Stimulated activated memory B cell treated with anti-CD40 and anti-IgM and Interleukin-4, amounts not matched to agents 10 μg/mL and 1 μg/mL and 100 μg/mL, for 72 hours (primary cell): ENCODE measurements around the gene GLIPR1L2.
A peak's percentile ranks its signal among the peaks of the same experiment; 100 is the strongest.
"Not testable (repeated sequence)": the region's sequence is repeated elsewhere in the genome, so short reads cannot be mapped to it uniquely, and the experiment has no call there.

Experiments used
- ATAC-seq: fragments of 150-1000 bp; cut with Tn5 transposase; 2 replicates; pipeline ENCODE4 v1.10.0; 2021
- H3K27ac Mint-ChIP-seq: one replicate; pipeline ENCODE4 v1.8.0; 2022; ENCODE audit warnings: mild to moderate bottlenecking, mixed read lengths
- H3K27me3 Mint-ChIP-seq: one replicate; pipeline ENCODE4 v1.8.0; 2022; ENCODE audit warnings: mixed read lengths
- H3K36me3 Mint-ChIP-seq: one replicate; pipeline ENCODE4 v1.8.0; 2022; ENCODE audit warnings: mixed read lengths
- H3K4me1 Mint-ChIP-seq: one replicate; pipeline ENCODE4 v1.8.0; 2022; ENCODE audit warnings: mixed read lengths
- H3K4me3 Mint-ChIP-seq: one replicate; pipeline ENCODE4 v1.8.0; 2022; ENCODE audit warnings: mild to moderate bottlenecking, moderate library complexity, mixed read lengths
- H3K9me3 Mint-ChIP-seq: one replicate; pipeline ENCODE4 v1.8.0; 2022; ENCODE audit warnings: mixed read lengths

GLIPR1L2 gene

GRCh38 chr12:75390899-75391538, at the start of gene GLIPR1L2:
TSS of gene GLIPR1L2 (plus strand) at chr12:75391089. CDS start at chr12:75391117, 28 bp downstream.
- peaks cover 5% of the 10 kb centered on the region for H3K36me3 Mint-ChIP-seq
- peak within 1 kb of the TSS; percentile 97 for H3K27ac Mint-ChIP-seq
- H3K9me3 Mint-ChIP-seq: peaks cover 3% of the 10 kb centered on the region
- peak within 1 kb of the TSS; percentile 83 for H3K4me3 Mint-ChIP-seq
- ATAC-seq: peak; percentile 99
- H3K27me3 Mint-ChIP-seq: no peaks in the 10 kb centered on the region
- peaks cover 41% of the 10 kb centered on the region for H3K4me1 Mint-ChIP-seq

GRCh38 chr12:75341873-75342272, 49.0 kb upstream of the GLIPR1L2 start:
- peaks cover 4% of the 10 kb centered on the region for H3K27me3 Mint-ChIP-seq
- no peaks in the 10 kb centered on the region for H3K4me1 Mint-ChIP-seq
- no peak overlapping the region for H3K27ac Mint-ChIP-seq
- H3K9me3 Mint-ChIP-seq: no peaks in the 10 kb centered on the region
- H3K4me3 Mint-ChIP-seq: no peak overlapping the region
- no peaks in the 10 kb centered on the region for H3K36me3 Mint-ChIP-seq
- no peak for ATAC-seq

GRCh38 chr12:75345531-75345930, 45.4 kb upstream of the GLIPR1L2 start:
- Mint-ChIP-seq H3K36me3 (no peaks in the 10 kb centered on the region), H3K27ac (no peak overlapping the region), H3K4me3 (no peak overlapping the region), H3K4me1 (no peaks in the 10 kb centered on the region), H3K9me3 (no peaks in the 10 kb centered on the region), H3K27me3 (peaks cover 8% of the 10 kb centered on the region)
- ATAC-seq: no peak

- H3K36me3 Mint-ChIP-seq, H3K4me1 Mint-ChIP-seq, H3K4me3 Mint-ChIP-seq, H3K27ac Mint-ChIP-seq, H3K27me3 Mint-ChIP-seq, ATAC-seq, H3K9me3 Mint-ChIP-seq: not testable (repeated sequence)
Measured at GRCh38 chr12:75346215-75346614, 44.7 kb upstream of the GLIPR1L2 start.

- no peaks in the 10 kb centered on the region for H3K4me1 Mint-ChIP-seq
- peaks cover 8% of the 10 kb centered on the region for H3K27me3 Mint-ChIP-seq
- H3K9me3 Mint-ChIP-seq: peaks cover 7% of the 10 kb centered on the region
- H3K36me3 Mint-ChIP-seq: peaks cover 18% of the 10 kb centered on the region
- no peak overlapping the region for H3K27ac Mint-ChIP-seq
- no peak overlapping the region for H3K4me3 Mint-ChIP-seq
- no peak for ATAC-seq
Measured at GRCh38 chr12:75349946-75350345, 40.9 kb upstream of the GLIPR1L2 start.

GRCh38 chr12:75350413-75350812, 40.5 kb upstream of the GLIPR1L2 start:
- no peak overlapping the region for H3K27ac Mint-ChIP-seq
- ATAC-seq: no peak
- H3K27me3 Mint-ChIP-seq: peaks cover 8% of the 10 kb centered on the region
- H3K4me3 Mint-ChIP-seq: no peak overlapping the region
- H3K9me3 Mint-ChIP-seq: peaks cover 10% of the 10 kb centered on the region
- no peaks in the 10 kb centered on the region for H3K4me1 Mint-ChIP-seq
- peaks cover 21% of the 10 kb centered on the region for H3K36me3 Mint-ChIP-seq

- Mint-ChIP-seq H3K9me3 (peaks cover 10% of the 10 kb centered on the region), H3K27ac (no peak overlapping the region), H3K27me3 (no peaks in the 10 kb centered on the region), H3K36me3 (peaks cover 21% of the 10 kb centered on the region), H3K4me1 (no peaks in the 10 kb centered on the region), H3K4me3 (no peak overlapping the region)
- ATAC-seq: no peak
Measured at GRCh38 chr12:75354011-75354410, 36.9 kb upstream of the GLIPR1L2 start.

GRCh38 chr12:75360920-75361319, 30.0 kb upstream of the GLIPR1L2 start:
- H3K27ac Mint-ChIP-seq: no peak overlapping the region
- peaks cover 13% of the 10 kb centered on the region for H3K36me3 Mint-ChIP-seq
- H3K27me3 Mint-ChIP-seq: no peaks in the 10 kb centered on the region
- ATAC-seq: no peak
- peaks cover 14% of the 10 kb centered on the region for H3K9me3 Mint-ChIP-seq
- H3K4me3 Mint-ChIP-seq: no peak overlapping the region
- H3K4me1 Mint-ChIP-seq: peaks cover 14% of the 10 kb centered on the region

- Mint-ChIP-seq H3K9me3 (peaks cover 14% of the 10 kb centered on the region), H3K36me3 (peaks cover 13% of the 10 kb centered on the region), H3K4me3 (no peak overlapping the region), H3K27me3 (no peaks in the 10 kb centered on the region), H3K4me1 (peaks cover 19% of the 10 kb centered on the region), H3K27ac (no peak overlapping the region)
- no peak for ATAC-seq
Measured at GRCh38 chr12:75361408-75361807, 29.5 kb upstream of the GLIPR1L2 start.

GRCh38 chr12:75364919-75365318, 26.0 kb upstream of the GLIPR1L2 start:
- Mint-ChIP-seq H3K4me1 (peaks cover 25% of the 10 kb centered on the region), H3K9me3 (peaks cover 14% of the 10 kb centered on the region), H3K27me3 (no peaks in the 10 kb centered on the region), H3K36me3 (peaks cover 11% of the 10 kb centered on the region), H3K27ac (no peak overlapping the region), H3K4me3 (no peak overlapping the region)
- ATAC-seq: no peak

GRCh38 chr12:75366629-75367028, 24.3 kb upstream of the GLIPR1L2 start:
- peaks cover 1% of the 10 kb centered on the region for H3K9me3 Mint-ChIP-seq
- peaks cover 13% of the 10 kb centered on the region for H3K4me1 Mint-ChIP-seq
- ATAC-seq: no peak
- no peaks in the 10 kb centered on the region for H3K27me3 Mint-ChIP-seq
- H3K27ac Mint-ChIP-seq: no peak overlapping the region
- H3K4me3 Mint-ChIP-seq: no peak overlapping the region
- H3K36me3 Mint-ChIP-seq: no peaks in the 10 kb centered on the region

GRCh38 chr12:75374971-75375370, 15.9 kb upstream of the GLIPR1L2 start:
- Mint-ChIP-seq H3K27me3 (no peaks in the 10 kb centered on the region), H3K36me3 (peaks cover 12% of the 10 kb centered on the region), H3K9me3 (no peaks in the 10 kb centered on the region), H3K27ac (no peak overlapping the region), H3K4me3 (no peak overlapping the region), H3K4me1 (no peaks in the 10 kb centered on the region)
- ATAC-seq: no peak

- no peaks in the 10 kb centered on the region for H3K4me1 Mint-ChIP-seq
- no peak overlapping the region for H3K27ac Mint-ChIP-seq
- H3K4me3 Mint-ChIP-seq: no peak overlapping the region
- no peak for ATAC-seq
- peaks cover 12% of the 10 kb centered on the region for H3K36me3 Mint-ChIP-seq
- H3K9me3 Mint-ChIP-seq: no peaks in the 10 kb centered on the region
- no peaks in the 10 kb centered on the region for H3K27me3 Mint-ChIP-seq
Measured at GRCh38 chr12:75378354-75378753, 12.5 kb upstream of the GLIPR1L2 start.

GRCh38 chr12:75389061-75389460, 1.8 kb upstream of the GLIPR1L2 start:
- ATAC-seq: no peak
- Mint-ChIP-seq H3K27me3 (no peaks in the 10 kb centered on the region), H3K9me3 (peaks cover 3% of the 10 kb centered on the region), H3K4me3 (no peak overlapping the region), H3K27ac (peak overlapping the region; percentile 97), H3K36me3 (peaks cover 5% of the 10 kb centered on the region), H3K4me1 (peaks cover 41% of the 10 kb centered on the region)

GRCh38 chr12:75389706-75390105, 1.2 kb upstream of the GLIPR1L2 start:
- Mint-ChIP-seq H3K27me3 (no peaks in the 10 kb centered on the region), H3K4me3 (peak overlapping the region; percentile 83), H3K36me3 (peaks cover 5% of the 10 kb centered on the region), H3K27ac (peak overlapping the region; percentile 97), H3K4me1 (peaks cover 41% of the 10 kb centered on the region), H3K9me3 (peaks cover 3% of the 10 kb centered on the region)
- no peak for ATAC-seq

- Mint-ChIP-seq H3K4me3 (peak overlapping the region; percentile 83), H3K27me3 (no peaks in the 10 kb centered on the region), H3K27ac (peak overlapping the region; percentile 97), H3K9me3 (peaks cover 3% of the 10 kb centered on the region), H3K36me3 (peaks cover 5% of the 10 kb centered on the region), H3K4me1 (peaks cover 41% of the 10 kb centered on the region)
- no peak for ATAC-seq
Measured at GRCh38 chr12:75390156-75390898, 562 bp upstream of the GLIPR1L2 start.
